OCI-M2 (cell line): Measurements from ENCODE around the gene TMEM37.

Experiments used
- DNase-seq: peaks from one replicate; lab custom pipeline; 2025; ENCODE audit not compliant: unreplicated experiment; lab: John Stamatoyannopoulos, UW

TMEM37 gene

DNA sequence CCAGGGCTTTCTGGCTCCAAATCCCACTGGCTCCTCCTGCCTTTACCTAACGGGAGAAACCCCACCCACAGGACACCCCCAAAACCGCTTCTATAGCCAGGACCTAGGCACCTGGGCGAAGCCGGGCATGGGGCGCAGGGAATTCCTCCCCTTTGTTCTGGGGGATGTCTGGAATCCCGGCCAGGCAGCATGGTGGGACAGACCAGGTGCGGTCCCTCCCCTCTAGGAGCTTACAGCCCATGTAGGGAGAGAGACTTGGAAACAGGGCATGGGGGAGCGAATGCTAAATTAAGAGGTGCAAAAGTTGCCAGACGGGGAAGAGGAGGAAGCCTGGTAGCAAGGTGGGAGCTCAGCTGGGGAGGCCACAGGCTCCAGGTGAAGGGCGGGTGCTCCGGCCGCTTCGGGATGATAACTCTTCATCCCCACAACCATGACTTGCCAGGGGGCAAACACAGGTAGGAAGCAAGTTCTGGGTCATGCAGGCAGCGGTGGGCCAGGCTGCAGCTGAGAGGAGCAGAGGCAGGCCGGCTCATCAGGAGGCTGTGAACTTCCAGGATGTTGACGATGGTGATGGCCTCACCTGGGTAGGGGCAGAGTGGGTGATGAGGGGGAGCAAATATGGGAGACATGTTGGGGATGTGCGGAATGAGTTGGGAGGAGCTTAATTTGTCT, 1.3 kb downstream of the TMEM37 start:
- DNase-seq = no peak

DNA sequence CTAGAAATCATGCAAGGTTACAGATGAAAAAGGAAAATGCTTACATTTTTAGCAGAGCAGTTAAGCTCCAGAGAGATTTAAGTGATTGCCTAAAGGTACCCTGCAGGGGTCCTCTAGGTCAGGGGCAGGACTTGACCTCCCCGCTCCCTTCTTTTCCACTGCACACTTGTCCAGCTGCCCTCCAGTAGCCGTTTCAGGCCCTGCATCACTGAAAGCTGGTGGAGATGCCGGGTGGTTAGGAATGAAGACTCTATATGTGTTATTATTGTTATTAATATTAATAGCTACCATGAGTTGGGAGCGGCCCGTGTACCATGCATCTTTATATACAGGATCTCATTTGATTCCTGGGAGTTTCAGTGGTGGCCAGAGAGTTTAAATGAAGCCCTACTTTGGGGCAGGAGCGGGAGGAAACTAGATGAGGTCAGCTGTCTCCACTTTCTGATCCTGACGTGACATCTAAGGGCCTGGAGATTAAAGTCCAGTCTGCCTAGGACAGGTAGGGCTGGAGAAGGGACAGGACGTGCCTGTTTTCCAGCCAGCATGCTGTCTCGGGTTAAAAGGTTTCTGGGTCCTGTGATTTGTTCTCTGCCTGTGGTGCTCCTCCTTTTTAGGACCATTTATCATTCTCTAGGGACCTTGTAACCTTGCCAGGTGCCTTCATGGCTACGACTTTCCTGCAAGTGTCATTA, 2.1 kb downstream of the TMEM37 start:
- no peak for DNase-seq

DNA sequence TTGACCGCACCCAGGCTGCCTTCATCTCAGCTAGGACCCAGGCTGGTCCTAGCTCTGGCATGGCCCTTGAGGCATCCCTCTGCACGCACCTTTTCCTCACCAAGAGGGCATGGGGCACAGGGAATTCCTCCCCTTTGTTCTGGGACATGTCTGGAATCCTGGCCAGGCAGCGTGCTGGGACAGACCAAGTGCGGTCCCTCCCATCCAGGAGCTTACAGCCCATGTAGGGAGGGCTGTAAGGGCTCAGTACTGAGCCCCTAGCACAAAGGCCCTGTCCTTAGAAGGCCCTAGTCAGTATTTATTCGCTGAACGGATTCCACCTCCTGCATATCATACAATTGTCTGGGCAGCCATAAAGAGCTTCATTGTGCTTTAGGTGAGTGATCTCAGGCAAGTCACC, 3.0 kb downstream of the TMEM37 start:
- no peak for DNase-seq

DNA sequence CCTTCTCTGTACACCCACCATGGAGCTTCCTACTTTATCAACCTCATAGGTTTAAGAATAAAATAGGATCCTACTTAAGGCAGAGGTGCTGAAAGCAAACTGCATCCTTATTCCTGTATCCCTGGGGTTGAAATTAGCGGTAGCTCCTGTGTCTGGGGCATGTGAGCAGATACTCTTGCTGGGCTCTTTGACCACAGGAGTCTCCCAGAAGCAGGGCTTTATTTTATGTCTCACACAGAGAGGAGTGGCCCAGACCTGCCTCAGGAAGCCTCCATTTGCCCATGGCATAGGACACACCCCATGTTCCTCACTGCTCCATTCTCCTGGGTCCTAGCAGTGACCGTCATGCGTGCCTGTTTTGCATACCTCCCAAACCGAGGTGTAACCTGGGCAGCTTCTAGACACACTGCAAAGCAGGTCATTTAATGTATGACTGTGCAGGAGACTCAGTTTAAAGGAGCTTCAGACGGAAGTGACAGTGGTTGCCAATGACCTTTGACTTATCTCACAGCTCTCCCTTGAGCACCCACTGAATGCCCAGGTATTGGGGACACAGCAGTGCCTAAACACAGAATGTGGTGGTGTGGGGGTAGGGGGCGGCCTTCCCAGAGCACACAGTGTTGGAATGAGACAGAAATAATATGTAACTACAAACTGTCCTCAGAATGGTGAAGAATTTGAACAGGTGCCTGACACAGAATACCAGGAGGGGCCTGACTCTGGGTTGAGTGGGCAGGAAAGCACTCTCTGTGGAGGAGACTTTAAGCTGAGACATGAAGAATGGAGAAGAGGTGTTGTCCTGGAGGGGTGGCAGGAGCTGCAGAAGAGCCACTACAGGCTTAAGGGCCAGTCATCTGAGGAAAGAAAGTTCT, 3.7 kb downstream of the TMEM37 start:
- no peak for DNase-seq

DNA sequence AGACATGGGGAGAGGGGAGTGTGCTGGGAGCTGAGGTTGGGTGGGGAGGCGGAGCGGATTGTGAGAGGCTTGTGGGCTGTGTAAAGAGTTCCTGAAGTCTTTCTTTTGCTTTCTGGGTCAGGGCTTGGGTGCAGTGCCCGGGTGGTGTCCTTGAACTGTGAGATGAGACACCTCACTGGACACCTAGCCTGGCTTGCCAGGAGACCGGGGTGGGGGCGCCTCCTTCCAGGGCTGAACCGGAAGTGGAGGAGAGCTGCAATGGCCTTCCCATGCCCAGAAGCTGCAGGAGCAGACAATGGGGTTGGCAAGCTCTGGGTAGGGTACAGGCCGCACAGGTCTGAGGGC, 4.3 kb downstream of the TMEM37 start:
- no peak for DNase-seq

DNA sequence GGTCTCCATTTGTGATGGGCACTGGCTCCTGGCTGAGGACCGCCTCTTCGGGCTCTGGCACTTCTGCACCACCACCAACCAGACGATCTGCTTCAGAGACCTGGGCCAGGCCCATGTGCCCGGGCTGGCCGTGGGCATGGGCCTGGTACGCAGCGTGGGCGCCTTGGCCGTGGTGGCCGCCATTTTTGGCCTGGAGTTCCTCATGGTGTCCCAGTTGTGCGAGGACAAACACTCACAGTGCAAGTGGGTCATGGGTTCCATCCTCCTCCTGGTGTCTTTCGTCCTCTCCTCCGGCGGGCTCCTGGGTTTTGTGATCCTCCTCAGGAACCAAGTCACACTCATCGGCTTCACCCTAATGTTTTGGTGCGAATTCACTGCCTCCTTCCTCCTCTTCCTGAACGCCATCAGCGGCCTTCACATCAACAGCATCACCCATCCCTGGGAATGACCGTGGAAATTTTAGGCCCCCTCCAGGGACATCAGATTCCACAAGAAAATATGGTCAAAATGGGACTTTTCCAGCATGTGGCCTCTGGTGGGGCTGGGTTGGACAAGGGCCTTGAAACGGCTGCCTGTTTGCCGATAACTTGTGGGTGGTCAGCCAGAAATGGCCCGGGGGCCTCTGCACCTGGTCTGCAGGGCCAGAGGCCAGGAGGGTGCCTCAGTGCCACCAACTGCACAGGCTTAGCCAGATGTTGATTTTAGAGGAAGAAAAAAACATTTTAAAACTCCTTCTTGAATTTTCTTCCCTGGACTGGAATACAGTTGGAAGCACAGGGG, 5.5 kb downstream of the TMEM37 start:
- no peak for DNase-seq

DNA sequence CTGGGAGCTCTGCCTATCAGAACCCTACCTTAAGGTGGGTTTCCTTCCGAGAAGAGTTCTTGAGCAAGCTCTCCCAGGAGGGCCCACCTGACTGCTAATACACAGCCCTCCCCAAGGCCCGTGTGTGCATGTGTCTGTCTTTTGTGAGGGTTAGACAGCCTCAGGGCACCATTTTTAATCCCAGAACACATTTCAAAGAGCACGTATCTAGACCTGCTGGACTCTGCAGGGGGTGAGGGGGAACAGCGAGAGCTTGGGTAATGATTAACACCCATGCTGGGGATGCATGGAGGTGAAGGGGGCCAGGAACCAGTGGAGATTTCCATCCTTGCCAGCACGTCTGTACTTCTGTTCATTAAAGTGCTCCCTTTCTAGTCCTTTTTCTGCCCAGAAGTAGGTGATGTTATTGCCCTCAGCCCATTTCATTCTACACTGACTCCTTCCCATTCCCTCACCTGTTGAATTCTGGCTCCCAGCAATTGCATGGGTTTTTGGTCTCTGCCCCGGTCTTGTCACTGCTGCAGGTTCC, 6.5 kb downstream of the TMEM37 start:
- no peak for DNase-seq

DNA sequence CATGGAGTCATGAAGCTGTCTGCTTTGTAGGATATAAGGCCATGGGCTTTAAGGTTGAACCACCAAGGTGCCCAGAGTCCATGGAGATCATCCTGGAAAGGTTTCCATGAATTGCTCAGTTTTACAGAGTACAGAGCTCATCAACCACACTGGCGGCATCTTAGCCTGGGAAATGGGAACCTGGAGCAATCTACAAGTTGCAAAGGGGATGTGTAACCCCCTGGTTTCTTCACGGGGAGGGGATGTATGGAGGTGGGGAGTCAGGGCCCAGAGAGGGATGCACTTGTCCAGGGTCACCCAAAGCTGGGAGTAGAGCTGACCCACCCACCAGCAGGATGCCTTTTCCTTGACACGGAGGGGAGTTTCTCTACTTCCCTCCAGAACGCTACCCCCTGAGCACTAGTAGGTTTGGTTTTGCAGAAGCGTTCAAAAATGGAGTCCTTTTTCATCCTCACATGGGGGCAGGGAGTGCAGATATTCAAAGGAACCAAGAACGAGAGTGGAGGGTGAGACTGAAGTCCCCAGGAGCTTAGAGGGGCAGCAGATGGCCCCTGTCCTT, 7.2 kb downstream of the TMEM37 start:
- no peak for DNase-seq

DNA sequence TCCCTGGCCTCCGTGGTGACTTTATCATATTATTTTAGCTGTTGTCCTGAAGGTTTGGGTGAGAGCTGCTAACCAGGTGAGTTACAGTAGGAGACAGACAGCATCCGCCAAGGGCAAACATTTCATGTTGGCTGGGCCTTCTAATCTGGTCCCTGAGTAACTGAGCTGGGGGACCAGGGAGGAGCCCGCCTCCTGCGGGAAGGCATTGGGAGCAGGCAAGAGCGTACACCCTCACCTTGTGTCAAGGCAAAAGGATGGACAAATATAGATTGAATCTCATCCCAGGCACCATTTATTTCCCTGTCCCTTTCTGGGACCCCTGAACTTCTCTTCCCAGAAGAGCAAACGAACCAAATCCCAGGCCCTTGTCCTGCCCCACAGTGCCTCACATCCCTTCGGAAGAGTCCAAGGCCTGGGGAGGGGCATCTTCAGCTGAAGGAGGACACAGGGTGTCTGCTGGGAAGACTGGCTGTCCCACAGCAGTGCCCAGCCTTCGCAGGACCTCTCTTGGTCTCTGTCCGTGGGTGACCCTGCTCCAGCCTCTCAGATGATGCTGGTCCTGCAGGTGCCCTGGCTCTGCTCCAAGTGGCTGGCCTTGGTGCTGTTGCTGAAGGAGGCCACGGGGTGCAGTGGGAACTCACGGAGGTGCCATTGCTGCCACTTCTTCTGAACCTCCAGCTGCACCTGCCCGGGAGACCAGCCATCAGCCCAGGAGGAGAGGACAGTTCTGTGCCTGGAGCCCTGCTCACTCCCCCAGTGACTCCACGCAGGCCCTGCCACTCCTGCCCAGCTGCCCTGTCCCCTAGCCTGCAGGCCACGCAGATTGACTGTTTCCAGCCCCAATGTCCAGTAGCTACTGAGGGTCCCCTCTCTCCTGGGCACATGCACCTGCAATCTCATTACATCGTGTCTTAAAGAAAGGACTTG, 8.2 kb downstream of the TMEM37 start:
- no peak for DNase-seq

DNA sequence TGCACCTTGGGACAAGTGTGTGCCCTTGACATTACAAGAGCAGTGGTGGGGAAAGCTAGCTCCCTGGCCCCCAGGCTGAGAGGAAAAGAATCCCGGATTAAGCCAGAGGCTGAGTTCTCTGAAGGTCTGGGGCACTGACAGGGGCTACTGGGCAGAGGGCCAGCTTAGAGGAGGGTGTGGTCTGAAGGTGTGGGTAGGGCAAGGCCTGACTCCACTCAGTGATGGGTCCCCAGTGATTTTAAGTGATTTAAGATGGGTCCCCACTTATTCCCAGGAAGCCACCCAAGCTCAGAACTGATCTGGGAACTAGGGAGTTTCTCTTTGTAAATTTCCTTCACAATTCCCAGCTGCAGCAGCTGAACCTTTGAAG, 8.8 kb downstream of the TMEM37 start:
- no peak for DNase-seq

DNA sequence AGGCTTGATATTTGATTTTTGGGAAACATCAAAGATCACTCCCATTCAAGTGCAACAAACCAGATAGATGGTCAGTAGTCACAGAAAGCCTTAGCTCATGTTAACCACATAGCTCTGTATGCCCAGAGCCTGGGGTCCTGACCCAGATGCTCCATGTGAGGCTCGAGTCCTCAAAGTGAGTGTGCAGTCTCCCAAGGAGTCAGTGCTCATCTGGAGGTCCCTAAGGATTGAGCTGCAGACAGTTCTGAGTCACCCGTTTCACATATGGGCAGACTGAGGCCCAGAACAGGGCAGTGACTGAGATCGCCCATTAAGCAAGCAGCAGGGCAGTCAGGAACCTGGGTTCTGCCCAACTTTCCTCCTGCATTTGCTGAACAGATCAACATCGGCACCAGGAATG, 9.2 kb downstream of the TMEM37 start:
- DNase-seq = no peak

DNA sequence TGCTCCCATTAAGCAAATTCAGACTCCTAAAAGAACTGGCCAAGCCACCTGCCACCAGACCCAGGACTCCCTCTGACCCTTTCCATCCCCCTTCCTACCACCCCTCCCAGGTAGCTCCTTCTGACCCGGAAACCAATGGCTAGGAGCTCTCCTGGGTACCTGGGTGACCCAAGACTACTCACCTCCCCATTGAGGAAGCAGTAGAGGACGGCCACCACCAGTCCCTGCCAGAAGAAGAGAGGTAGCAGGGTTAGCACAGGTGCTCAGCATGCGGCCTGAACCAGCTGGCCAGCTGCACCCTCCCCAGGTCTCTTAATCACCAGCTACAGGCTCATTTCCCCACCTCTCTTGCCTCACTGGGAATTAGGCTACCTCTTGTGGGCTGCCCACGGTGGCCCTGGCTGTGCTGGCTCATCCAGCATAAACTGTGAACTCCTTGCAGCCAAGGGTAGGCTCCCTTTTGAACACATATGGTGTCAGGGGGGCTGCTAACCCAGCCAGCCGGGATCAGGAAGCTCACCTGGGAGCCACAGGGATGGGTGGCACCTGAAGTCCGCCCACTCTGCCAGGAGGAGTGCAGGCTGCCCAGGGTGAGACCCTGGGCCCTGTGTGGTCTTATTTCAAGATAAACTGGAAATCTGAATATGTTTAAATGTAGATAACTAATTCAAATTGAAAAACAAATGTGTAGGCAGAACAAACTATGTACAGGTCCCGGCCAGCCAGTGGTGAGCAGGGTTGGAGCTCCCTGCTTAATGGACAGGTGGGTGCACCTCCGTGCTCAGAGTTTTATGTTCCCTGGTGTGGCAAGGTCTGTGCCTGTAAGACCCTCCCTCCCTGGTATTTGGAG, 9.9 kb downstream of the TMEM37 start:
- no peak for DNase-seq

DNA sequence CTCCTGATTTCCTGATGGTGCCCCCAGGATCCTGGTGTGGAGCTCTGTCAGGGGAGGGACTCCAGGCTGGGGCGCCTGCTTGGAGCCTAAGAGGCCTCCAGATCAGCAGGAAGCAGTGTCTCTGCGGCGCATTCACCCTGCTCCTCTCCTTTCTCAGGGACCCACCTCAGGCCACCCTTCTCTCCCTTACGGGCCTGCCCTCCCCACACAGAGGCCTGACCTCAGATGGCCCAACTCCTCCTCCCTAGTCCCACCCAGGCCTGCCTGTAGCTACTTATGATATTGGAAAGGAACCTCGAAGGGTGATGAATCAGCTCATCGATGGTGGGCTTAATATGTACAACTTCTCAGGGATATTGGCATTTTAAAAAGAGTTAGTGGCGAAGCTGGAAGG, 10.6 kb downstream of the TMEM37 start:
- DNase-seq = no peak

DNA sequence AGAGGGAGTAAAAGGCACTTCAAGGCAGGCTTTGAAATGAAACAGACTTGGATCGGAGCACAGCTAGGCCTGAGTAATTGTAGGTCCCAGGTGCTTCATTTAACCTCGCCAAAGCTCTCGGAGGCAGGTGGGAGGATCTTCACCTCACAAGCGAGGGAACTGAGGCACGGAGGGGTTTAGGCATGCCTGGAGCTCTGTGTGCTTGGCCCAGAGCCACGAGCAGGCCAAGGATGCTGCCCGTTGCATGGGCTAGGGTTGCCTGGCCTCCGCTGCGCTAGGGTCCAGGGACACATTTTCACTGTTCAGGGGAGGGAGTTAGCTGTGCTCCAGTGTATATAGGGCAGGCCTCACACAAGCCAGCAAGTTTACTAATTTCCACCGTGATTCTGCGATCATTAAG, 11.2 kb downstream of the TMEM37 start:
- DNase-seq = no peak

DNA sequence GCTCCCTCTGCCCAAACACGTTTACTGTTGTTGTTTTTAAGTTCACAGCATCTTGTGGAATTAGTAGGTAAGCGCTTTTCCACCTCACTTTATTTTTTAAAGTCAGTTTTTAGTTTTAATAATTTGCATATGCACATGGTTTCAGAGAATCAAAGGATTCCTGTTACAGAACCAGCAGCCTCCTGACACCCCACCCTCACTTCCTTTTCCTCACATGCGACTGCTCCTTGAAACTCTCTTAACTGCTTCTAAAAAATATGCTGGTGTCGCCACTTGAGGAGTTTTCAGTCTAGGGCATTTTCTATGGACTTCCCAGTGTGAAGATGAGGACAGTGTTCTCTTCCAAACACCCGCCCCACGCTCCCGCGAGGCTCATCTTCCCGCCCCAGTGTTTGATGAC, 14.4 kb downstream of the TMEM37 start:
- no peak for DNase-seq

DNA sequence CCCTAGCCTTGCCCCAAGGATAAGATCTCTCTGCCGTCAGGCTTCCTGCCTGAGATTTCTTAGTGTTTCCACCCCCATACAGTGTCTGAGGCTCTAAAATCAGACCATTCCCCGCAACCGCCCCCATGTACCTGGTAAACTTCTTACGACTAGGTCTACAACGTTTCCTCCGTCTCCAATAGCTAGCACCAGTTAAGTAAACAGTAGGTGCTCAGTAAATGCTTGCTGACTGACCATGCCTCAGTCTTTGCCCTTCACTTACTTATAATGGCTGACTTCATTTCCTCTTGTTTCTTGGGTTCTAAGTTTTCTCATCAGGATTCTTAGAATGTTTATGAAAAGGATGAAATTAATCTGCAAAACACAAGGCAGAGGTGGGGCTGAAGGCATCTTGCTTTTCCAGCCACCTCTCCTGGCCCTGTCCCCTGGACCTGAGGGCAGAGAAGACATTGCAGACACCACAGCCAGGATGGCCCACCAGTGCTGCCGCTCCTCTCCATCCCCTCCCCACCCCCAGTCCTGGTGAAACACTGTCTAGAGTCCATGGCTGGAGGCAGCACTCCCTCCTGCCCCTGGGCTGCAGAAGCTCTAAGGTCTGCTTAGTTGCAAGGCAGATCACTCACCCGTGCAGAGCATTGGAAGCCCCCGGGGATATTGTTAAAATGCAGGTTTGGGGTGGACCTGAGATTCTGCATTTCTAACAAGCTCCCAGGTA, 16.9 kb downstream of the TMEM37 start:
- no peak for DNase-seq

DNA sequence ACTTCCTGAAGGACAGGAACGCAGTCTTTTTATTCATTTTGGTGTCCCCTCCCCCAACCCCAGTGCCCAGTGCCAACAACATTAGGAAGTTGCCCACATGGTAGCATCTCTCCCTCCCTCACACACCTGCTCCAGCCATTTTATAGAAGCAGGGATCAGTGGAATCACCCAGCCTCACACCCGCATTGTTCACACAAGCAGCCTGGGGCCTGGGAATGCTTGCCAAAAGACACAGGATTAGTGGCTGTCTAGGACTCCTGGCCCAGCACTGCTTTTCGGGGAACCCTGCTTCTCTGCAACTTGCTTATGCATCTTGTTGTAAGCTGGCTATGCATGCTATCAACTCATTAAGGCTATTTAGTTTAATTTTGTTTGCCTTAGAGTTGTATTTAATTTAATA, 17.9 kb downstream of the TMEM37 start:
- no peak for DNase-seq

DNA sequence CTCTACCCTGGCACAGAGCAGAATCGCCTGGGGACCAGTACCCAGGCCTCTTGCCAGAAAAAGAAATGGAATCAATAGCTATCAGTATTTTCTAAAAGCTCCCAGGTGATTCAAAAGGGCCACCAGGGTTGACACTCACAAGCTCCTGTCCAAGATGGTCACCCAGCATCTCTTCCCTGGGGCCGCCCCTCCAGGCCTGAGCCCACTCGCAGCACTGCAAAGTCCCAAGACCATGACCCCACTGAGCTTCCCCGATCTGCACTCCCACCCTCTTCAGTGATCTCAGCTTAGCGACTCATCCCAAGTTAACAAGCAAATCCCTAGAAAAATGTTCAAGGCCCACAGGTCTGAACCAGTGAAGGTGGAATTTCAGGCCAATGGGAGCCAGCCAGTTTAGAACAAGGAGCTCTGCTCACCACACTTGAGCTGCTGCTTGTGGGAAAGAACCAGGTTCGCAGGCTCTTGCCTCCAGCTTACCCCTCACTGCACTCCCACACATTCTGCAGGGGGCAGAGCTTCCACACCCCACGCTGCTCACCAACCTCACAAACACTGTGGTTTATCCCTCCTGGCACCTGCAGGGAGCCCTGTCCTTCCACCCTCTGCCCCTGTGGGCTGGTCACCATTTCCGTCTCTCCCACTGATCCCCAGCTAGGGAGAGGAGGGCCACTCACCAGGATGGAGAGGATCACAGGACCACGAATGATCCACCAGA, 19.8 kb downstream of the TMEM37 start:
- no peak for DNase-seq
